HCT116 (cell line): Measurements from ENCODE around the gene ARF5. TPM values are rescaled to one million over a fixed set of nuclear protein-coding genes. Genes with fewer than 3 reads are reported as not detected.

Experiments
- ATAC-seq: fragments of 200-7000 bp; cut with Tn5 transposase; 2 replicates; pipeline ENCODE4 v1.9.1; 2020; ENCODE audit warnings: mild to moderate bottlenecking, moderate library complexity
- BruUV-seq: library from RNA; stranded (reverse); fragments of 400-500 nt; replicated peaks from 2 replicates; lab custom pipeline; 2021; lab: Mats Ljungman, UMichigan
- CTCF ChIA-PET: fragments of 300-600 bp; sonication (Branson Sonifier 250); formaldehyde crosslinking; loops from one replicate; lab custom pipeline; 2021; ENCODE audit warnings: antibody characterized with exemption; lab: Charles Lee
- POLR2A ChIA-PET: fragments of 300-600, 350-600 bp; sonication (Branson Sonifier 250); formaldehyde crosslinking; loops from one replicate; lab custom pipeline; 2021; ENCODE audit warnings: antibody characterized with exemption; lab: Charles Lee
- RAD21 ChIA-PET, 2 experiments: fragments of 300-600 bp; sonication (Branson Sonifier 250); formaldehyde crosslinking; loops; one replicate each; lab custom pipeline; 2023; ENCODE audit warnings: low total read pairs in 2 of 2; ENCODE audit not compliant: uncharacterized antibody in 2 of 2, unreplicated experiment in 2 of 2, low non-redundant PET in 1 of 2; lab: Charles Lee
- DNase-seq: peaks from one replicate; pipeline ENCODE4 v3.0.0-alpha.2; 2010; ENCODE audit warnings: low read depth, low spot score
- H2AFZ ChIP-seq: fragments of 200-600 bp; shearing (Covaris generic), sonication (generic); 2 replicates; pipeline ENCODE4 v1.6.1; 2017; ENCODE audit warnings: low read depth, mixed run types, mixed read lengths, antibody characterized with exemption, low read length; ENCODE audit not compliant: poor library complexity, severe bottlenecking
- H3K27ac ChIP-seq: 2 replicates; pipeline ENCODE4 v1.5.1; 2012; ENCODE audit warnings: low read depth, low read length
- H3K27me3 ChIP-seq: fragments of 200-600 bp; sonication (generic); 2 replicates; pipeline ENCODE4 v1.6.1; 2016; ENCODE audit warnings: mixed run types, low read length, mixed read lengths; ENCODE audit not compliant: insufficient read depth
- H3K36me3 ChIP-seq, 2 experiments: fragments of 200-500 bp in 1 of 2; fragments of 200-600 bp in 1 of 2; sonication (Bioruptor generic) in 1 of 2; sonication (generic) in 1 of 2; 2 replicates each; pipeline versions ENCODE4 v1.5.1 to v1.6.1; 2014 to 2016; ENCODE audit warnings: low read length in 2 of 2, inconsistent platforms in 1 of 2, mixed read lengths in 1 of 2, mixed run types in 1 of 2; ENCODE audit not compliant: insufficient read depth in 2 of 2, control insufficient read depth in 1 of 2
- H3K4me1 ChIP-seq, 2 experiments: fragments of 200-600 bp in 1 of 2; sonication (generic) in 1 of 2; 2 replicates each; pipeline versions ENCODE4 v1.5.1 to v1.6.1; 2012 to 2017; ENCODE audit warnings: low read length in 2 of 2, inconsistent platforms in 1 of 2, mild to moderate bottlenecking in 1 of 2, mixed read lengths in 1 of 2, mixed run types in 1 of 2, moderate library complexity in 1 of 2; ENCODE audit not compliant: insufficient read depth in 2 of 2, control insufficient read depth in 1 of 2
- H3K4me2 ChIP-seq: fragments of 200-600 bp; sonication (generic); 2 replicates; pipeline ENCODE4 v1.6.1; 2017; ENCODE audit warnings: mixed run types, low read length, mixed read lengths
- H3K4me3 ChIP-seq, 2 experiments: fragments of 200-600 bp in 1 of 2; sonication (generic) in 1 of 2; replicated peaks in 1 of 2; 2 replicates each; pipeline ENCODE4 v1.5.1; 2011 to 2016; ENCODE audit warnings: low read length in 2 of 2, control low read depth in 1 of 2, low read depth in 1 of 2, mild to moderate bottlenecking in 1 of 2, mixed read lengths in 1 of 2, mixed run types in 1 of 2
- H3K79me2 ChIP-seq: fragments of 200-600 bp; sonication (generic); 2 replicates; pipeline ENCODE4 v1.6.1; 2017; ENCODE audit warnings: mild to moderate bottlenecking, mixed run types, low read length, moderate library complexity, mixed read lengths; ENCODE audit not compliant: insufficient read depth
- H3K9ac ChIP-seq: fragments of 200-600 bp; sonication (generic); 2 replicates; pipeline ENCODE4 v1.6.1; 2016; ENCODE audit warnings: low read length, mixed read lengths
- H3K9me2 ChIP-seq: fragments of 200-600 bp; sonication (generic), shearing (Covaris generic); 2 replicates; pipeline ENCODE4 v1.6.1; 2017; ENCODE audit warnings: mixed run types, mild to moderate bottlenecking, moderate library complexity; ENCODE audit not compliant: insufficient read depth
- H3K9me3 ChIP-seq, 2 experiments: fragments of 200-500 bp in 1 of 2; fragments of 200-600 bp in 1 of 2; sonication (Bioruptor generic) in 1 of 2; sonication (generic) in 1 of 2; 2 replicates each; pipeline ENCODE4 v1.6.1; 2014 to 2017; ENCODE audit warnings: low read length in 2 of 2, mixed read lengths in 2 of 2, inconsistent platforms in 1 of 2, low read depth in 1 of 2, mild to moderate bottlenecking in 1 of 2, mixed run types in 1 of 2, moderate library complexity in 1 of 2; ENCODE audit not compliant: control insufficient read depth in 1 of 2, insufficient read depth in 1 of 2
- H4K20me1 ChIP-seq: fragments of 200-600 bp; sonication (generic), shearing (Covaris generic); 2 replicates; pipeline ENCODE4 v1.6.1; 2017; ENCODE audit warnings: mixed run types, mild to moderate bottlenecking, moderate library complexity; ENCODE audit not compliant: insufficient read depth
- CBX3 ChIP-seq: IDR thresholded peaks from 2 replicates; pipeline ENCODE4 v1.6.1; 2012; ENCODE audit warnings: low read depth
- EGR1 ChIP-seq: IDR thresholded peaks from 2 replicates; pipeline ENCODE4 v1.6.1; 2012; ENCODE audit warnings: low read depth
- EZH2 ChIP-seq: fragments of 200-600 bp; sonication (generic); IDR thresholded peaks from 2 replicates; pipeline ENCODE4 v1.6.1; 2017; ENCODE audit warnings: antibody characterized with exemption, mixed run types
- EZH2phosphoT487 ChIP-seq: fragments of 200-600 bp; IDR thresholded peaks from 2 replicates; pipeline ENCODE4 v1.6.1; 2018; ENCODE audit warnings: antibody characterized with exemption, borderline replicate concordance
- FOSL1 ChIP-seq: IDR thresholded peaks from 2 replicates; pipeline ENCODE4 v1.6.1; 2012; ENCODE audit warnings: low read depth
- JUND ChIP-seq: IDR thresholded peaks from 2 replicates; pipeline ENCODE4 v1.6.1; 2012
- POLR2AphosphoS5 ChIP-seq: IDR thresholded peaks from 2 replicates; pipeline ENCODE4 v1.6.1; 2011; ENCODE audit warnings: mild to moderate bottlenecking, low read depth, low read length, moderate library complexity
- RAD21 ChIP-seq: IDR thresholded peaks from 2 replicates; pipeline ENCODE4 v1.6.1; 2012; ENCODE audit warnings: low read depth, mild to moderate bottlenecking
- SP1 ChIP-seq: IDR thresholded peaks from 2 replicates; pipeline ENCODE4 v1.6.1; 2012; ENCODE audit warnings: low read depth
- SRF ChIP-seq: IDR thresholded peaks from 2 replicates; pipeline ENCODE4 v1.6.1; 2012; ENCODE audit warnings: low read depth
- TCF7L2 ChIP-seq: IDR thresholded peaks from 2 replicates; pipeline ENCODE4 v1.7.0; 2011; ENCODE audit warnings: borderline replicate concordance, inconsistent platforms; ENCODE audit not compliant: insufficient read depth, insufficient read length; ENCODE audit errors: extremely low read depth
- ZNF274 ChIP-seq: fragments of 200-500 bp; sonication (Bioruptor generic); IDR thresholded peaks from 2 replicates; pipeline ENCODE4 v1.6.1; 2014; ENCODE audit warnings: mild to moderate bottlenecking, low read depth, low read length, inconsistent platforms
- intact Hi-C: fragments of 100-400 bp; cut with micrococcal nuclease; formaldehyde crosslinking; loops from 2 replicates; pipeline ENCODE4 v1.10.0; 2022
- total RNA-seq: library from RNA; stranded (reverse); gene quantifications from one replicate; pipeline ENCODE4 v1.2.1, GENCODE V29; 2021; ENCODE audit not compliant: unreplicated experiment
- TF ChIP-seq, protein P1 (sequence below), 3 experiments: fragments of 200-600 bp in 1 of 3; sonication (generic) in 1 of 3; IDR thresholded peaks in 2 of 3; conservative IDR thresholded peaks in 1 of 3; 2 replicates each; pipeline ENCODE4 v1.5.1; 2012 to 2017; ENCODE audit warnings: low read depth in 2 of 3, low read length in 2 of 3, antibody characterized with exemption in 1 of 3, borderline replicate concordance in 1 of 3, control low read depth in 1 of 3, mild to moderate bottlenecking in 1 of 3, mixed read lengths in 1 of 3, mixed run types in 1 of 3, moderate library complexity in 1 of 3; ENCODE audit not compliant: insufficient read depth in 1 of 3
- TF ChIP-seq, protein P2 (sequence below): IDR thresholded peaks from 2 replicates; pipeline ENCODE4 v1.6.1; 2012
- TF ChIP-seq, protein P3 (sequence below): IDR thresholded peaks from 2 replicates; pipeline ENCODE4 v1.6.1; 2012; ENCODE audit warnings: low read depth
- TF ChIP-seq, protein P4 (sequence below): IDR thresholded peaks from 2 replicates; pipeline ENCODE4 v1.6.1; 2011; ENCODE audit warnings: mild to moderate bottlenecking, low read length, moderate library complexity; ENCODE audit not compliant: insufficient replicate concordance; ENCODE audit errors: extremely low read depth

Gene ARF5
- total RNA-seq, 1 experiment from 2014 or later, result 204 TPM

DNA sequence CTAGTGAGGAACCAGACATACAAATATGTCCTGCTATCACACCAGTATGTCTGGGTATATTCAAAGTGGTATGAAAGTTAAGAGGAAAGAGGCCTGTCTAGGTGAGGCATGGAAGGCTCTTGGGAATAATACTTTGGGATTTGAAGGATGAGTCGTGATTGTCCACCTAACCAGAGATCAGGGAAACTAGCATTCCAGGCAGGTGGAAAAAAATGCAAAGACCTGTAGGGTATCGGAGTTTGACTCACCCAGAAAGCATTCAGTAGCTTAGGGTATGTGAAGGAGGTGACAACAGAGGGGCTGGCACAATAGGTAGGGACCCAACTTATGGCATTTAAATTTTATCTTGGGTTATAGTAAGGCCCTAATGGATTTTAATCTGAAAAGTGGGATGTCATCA, 1.9 kb upstream of the ARF5 start:
- Histone ChIP-seq H3K36me3 (peaks cover 15 to 16% of the 10 kb centered on the region in 2 experiments; a peak in 3 of 4 replicates), H3K9me3 (no peaks in the 10 kb centered on the region), H3K4me1 (peaks cover 19 to 41% of the 10 kb centered on the region in 2 experiments; a peak in 3 of 4 replicates), H3K4me3 (peak overlapping the region in 1 of 2 experiments; percentile 94; a peak in 1 of 4 replicates), H3K27me3 (no peaks in the 10 kb centered on the region), H3K27ac (no peak overlapping the region), H3K79me2 (peaks cover 43% of the 10 kb centered on the region), H4K20me1 (no peaks in the 10 kb centered on the region), H2AFZ (no peak overlapping the region), H3K9me2 (no peaks in the 10 kb centered on the region), H3K4me2 (peak overlapping the region; percentile 77), H3K9ac (no peak overlapping the region)
- ChIA-PET RAD21 (interaction anchor here in 1 of 2 experiments (0.6 kb wide), 1 partner anchor 549 kb away, joined by 3 read pairs; no protein-coding TSS in a partner anchor), CTCF (no interaction called here), POLR2A (no interaction called here)
- TF ChIP-seq, protein P1, sequence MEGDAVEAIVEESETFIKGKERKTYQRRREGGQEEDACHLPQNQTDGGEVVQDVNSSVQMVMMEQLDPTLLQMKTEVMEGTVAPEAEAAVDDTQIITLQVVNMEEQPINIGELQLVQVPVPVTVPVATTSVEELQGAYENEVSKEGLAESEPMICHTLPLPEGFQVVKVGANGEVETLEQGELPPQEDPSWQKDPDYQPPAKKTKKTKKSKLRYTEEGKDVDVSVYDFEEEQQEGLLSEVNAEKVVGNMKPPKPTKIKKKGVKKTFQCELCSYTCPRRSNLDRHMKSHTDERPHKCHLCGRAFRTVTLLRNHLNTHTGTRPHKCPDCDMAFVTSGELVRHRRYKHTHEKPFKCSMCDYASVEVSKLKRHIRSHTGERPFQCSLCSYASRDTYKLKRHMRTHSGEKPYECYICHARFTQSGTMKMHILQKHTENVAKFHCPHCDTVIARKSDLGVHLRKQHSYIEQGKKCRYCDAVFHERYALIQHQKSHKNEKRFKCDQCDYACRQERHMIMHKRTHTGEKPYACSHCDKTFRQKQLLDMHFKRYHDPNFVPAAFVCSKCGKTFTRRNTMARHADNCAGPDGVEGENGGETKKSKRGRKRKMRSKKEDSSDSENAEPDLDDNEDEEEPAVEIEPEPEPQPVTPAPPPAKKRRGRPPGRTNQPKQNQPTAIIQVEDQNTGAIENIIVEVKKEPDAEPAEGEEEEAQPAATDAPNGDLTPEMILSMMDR (IDR thresholded peaks at IDR 0.05 in 2 of 3, conservative IDR thresholded peaks at IDR 0.05 in 1 of 3; ENCODE audit: borderline replicate concordance in 1 of 3, insufficient read depth in 1 of 3, low read depth in 2 of 3, low read length in 2 of 3), result no peak
- TF ChIP-seq RAD21, result no peak
- TF ChIP-seq, protein P2, sequence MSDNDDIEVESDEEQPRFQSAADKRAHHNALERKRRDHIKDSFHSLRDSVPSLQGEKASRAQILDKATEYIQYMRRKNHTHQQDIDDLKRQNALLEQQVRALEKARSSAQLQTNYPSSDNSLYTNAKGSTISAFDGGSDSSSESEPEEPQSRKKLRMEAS, result no peak
- TF ChIP-seq JUND, result no peak
- TF ChIP-seq CBX3, result no peak
- TF ChIP-seq EZH2phosphoT487, result no peak
- no peak for TF ChIP-seq SRF
- no peak for TF ChIP-seq ZNF274
- TF ChIP-seq, protein P3, sequence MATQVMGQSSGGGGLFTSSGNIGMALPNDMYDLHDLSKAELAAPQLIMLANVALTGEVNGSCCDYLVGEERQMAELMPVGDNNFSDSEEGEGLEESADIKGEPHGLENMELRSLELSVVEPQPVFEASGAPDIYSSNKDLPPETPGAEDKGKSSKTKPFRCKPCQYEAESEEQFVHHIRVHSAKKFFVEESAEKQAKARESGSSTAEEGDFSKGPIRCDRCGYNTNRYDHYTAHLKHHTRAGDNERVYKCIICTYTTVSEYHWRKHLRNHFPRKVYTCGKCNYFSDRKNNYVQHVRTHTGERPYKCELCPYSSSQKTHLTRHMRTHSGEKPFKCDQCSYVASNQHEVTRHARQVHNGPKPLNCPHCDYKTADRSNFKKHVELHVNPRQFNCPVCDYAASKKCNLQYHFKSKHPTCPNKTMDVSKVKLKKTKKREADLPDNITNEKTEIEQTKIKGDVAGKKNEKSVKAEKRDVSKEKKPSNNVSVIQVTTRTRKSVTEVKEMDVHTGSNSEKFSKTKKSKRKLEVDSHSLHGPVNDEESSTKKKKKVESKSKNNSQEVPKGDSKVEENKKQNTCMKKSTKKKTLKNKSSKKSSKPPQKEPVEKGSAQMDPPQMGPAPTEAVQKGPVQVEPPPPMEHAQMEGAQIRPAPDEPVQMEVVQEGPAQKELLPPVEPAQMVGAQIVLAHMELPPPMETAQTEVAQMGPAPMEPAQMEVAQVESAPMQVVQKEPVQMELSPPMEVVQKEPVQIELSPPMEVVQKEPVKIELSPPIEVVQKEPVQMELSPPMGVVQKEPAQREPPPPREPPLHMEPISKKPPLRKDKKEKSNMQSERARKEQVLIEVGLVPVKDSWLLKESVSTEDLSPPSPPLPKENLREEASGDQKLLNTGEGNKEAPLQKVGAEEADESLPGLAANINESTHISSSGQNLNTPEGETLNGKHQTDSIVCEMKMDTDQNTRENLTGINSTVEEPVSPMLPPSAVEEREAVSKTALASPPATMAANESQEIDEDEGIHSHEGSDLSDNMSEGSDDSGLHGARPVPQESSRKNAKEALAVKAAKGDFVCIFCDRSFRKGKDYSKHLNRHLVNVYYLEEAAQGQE, result no peak
- TF ChIP-seq SP1, result no peak
- TF ChIP-seq POLR2AphosphoS5, result no peak
- no peak for TF ChIP-seq EZH2
- no peak for TF ChIP-seq TCF7L2
- no peak for TF ChIP-seq EGR1
- TF ChIP-seq FOSL1, result no peak
- TF ChIP-seq, protein P4, sequence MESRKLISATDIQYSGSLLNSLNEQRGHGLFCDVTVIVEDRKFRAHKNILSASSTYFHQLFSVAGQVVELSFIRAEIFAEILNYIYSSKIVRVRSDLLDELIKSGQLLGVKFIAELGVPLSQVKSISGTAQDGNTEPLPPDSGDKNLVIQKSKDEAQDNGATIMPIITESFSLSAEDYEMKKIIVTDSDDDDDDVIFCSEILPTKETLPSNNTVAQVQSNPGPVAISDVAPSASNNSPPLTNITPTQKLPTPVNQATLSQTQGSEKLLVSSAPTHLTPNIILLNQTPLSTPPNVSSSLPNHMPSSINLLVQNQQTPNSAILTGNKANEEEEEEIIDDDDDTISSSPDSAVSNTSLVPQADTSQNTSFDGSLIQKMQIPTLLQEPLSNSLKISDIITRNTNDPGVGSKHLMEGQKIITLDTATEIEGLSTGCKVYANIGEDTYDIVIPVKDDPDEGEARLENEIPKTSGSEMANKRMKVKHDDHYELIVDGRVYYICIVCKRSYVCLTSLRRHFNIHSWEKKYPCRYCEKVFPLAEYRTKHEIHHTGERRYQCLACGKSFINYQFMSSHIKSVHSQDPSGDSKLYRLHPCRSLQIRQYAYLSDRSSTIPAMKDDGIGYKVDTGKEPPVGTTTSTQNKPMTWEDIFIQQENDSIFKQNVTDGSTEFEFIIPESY, result no peak
- DNase-seq, result no peak
- intact Hi-C loops, result loop anchor here (5.0 kb wide), 2 partner anchors 66 to 194 kb away; partner anchors contain the start of genes SND1 and ZNF800
- ATAC-seq, result no peak
- BruUV-seq, result no TSS peak
